K562 (cell line): ENCODE data around the gene CISD2. TPM values are rescaled to one million over a fixed set of nuclear protein-coding genes. Genes with fewer than 3 reads are reported as not detected.

Experiments used
- CREB1 ChIP-seq, 2 experiments: sonication (generic) in 1 of 2; formaldehyde crosslinking in 1 of 2; IDR thresholded peaks; 2 replicates each; pipeline versions ENCODE4 v1.6.1 to v1.8.0; 2012 to 2022; ENCODE audit warnings: inconsistent platforms in 1 of 2, mild to moderate bottlenecking in 1 of 2, missing genetic modification reagents in 1 of 2, moderate library complexity in 1 of 2
- FOXM1 ChIP-seq, 2 experiments: fragments of 450-650 bp in 1 of 2; sonication (generic) in 1 of 2; formaldehyde crosslinking in 1 of 2; IDR thresholded peaks; 2 replicates each; pipeline versions ENCODE4 v1.6.1 to v1.9.0; 2017 to 2022; ENCODE audit warnings: low read depth in 2 of 2, mild to moderate bottlenecking in 2 of 2, missing genetic modification reagents in 1 of 2, moderate library complexity in 1 of 2
- FOXP1 ChIP-seq: sonication (generic); formaldehyde crosslinking; IDR thresholded peaks from 2 replicates; pipeline ENCODE4 v1.8.0; 2022; ENCODE audit warnings: mild to moderate bottlenecking, missing genetic modification reagents
- JUNB ChIP-seq: fragments of 450-650 bp; formaldehyde crosslinking; conservative IDR thresholded peaks from 2 replicates; pipeline ENCODE4 v1.4.0; 2020; ENCODE audit warnings: mild to moderate bottlenecking
- NR2C2 ChIP-seq, 2 experiments: fragments of 200-800 bp in 1 of 2; sonication (Bioruptor generic) in 1 of 2; sonication (generic) in 1 of 2; formaldehyde crosslinking in 1 of 2; IDR thresholded peaks; 2 replicates each; pipeline versions ENCODE4 v1.6.1 to v1.8.0; 2016 to 2022; ENCODE audit warnings: mild to moderate bottlenecking in 1 of 2, missing compliant biosample characterization in 1 of 2, missing genetic modification characterization in 1 of 2, missing genetic modification reagents in 1 of 2
- PHF8 ChIP-seq: fragments of 200-600 bp; sonication (generic); IDR thresholded peaks from 2 replicates; pipeline ENCODE4 v1.6.1; 2012; ENCODE audit warnings: mixed run types, mild to moderate bottlenecking, inconsistent platforms, low read length, moderate library complexity, borderline replicate concordance
- POLR2A ChIP-seq: fragments of 450-650 bp; conservative IDR thresholded peaks from 2 replicates; pipeline ENCODE4 v1.6.1; 2016
- POLR2G ChIP-seq: fragments of 200-400 bp; formaldehyde crosslinking; IDR thresholded peaks from 2 replicates; pipeline ENCODE4 v1.6.1; 2017; ENCODE audit warnings: low read depth, mild to moderate bottlenecking, antibody characterized with exemption, low read length, moderate library complexity
- RNF2 ChIP-seq: sonication (generic); IDR thresholded peaks from 2 replicates; pipeline ENCODE4 v1.6.1; 2016
- SIN3A ChIP-seq, 2 experiments: fragments of 150-350 bp in 1 of 2; IDR thresholded peaks; 2 replicates each; pipeline ENCODE4 v1.6.1; 2011 to 2016; ENCODE audit warnings: borderline replicate concordance in 2 of 2, low read depth in 2 of 2, low read length in 2 of 2, mild to moderate bottlenecking in 2 of 2, moderate library complexity in 2 of 2; ENCODE audit not compliant: control insufficient read depth in 1 of 2
- SIN3B ChIP-seq: fragments of 450-650 bp; IDR thresholded peaks from 2 replicates; pipeline ENCODE4 v1.6.1; 2017; ENCODE audit warnings: low read depth, mild to moderate bottlenecking, moderate library complexity
- SIRT6 ChIP-seq: IDR thresholded peaks from one replicate; pipeline ENCODE4 v1.6.1; 2012; ENCODE audit warnings: low read depth, mild to moderate bottlenecking, control low read depth, inconsistent platforms, low read length, moderate library complexity
- TCF7 ChIP-seq: sonication (generic); IDR thresholded peaks from 2 replicates; pipeline ENCODE4 v1.6.1; 2016; ENCODE audit warnings: antibody characterized with exemption, borderline replicate concordance
- ZSCAN32 ChIP-seq: fragments of 450-650 bp; formaldehyde crosslinking; IDR thresholded peaks from 2 replicates; pipeline ENCODE4 v1.4.0; 2020; ENCODE audit warnings: mild to moderate bottlenecking, moderate library complexity
- polyA plus RNA-seq, 8 experiments: library from polyadenylated mRNA; depleted of rRNA in 4 of 8; stranded (reverse) in 5 of 8; unstranded in 3 of 8; fragments of >200 nt; fragmentation: Nextera tagmentation in 2 of 8; fragmentation: Illumina TruSeq in 1 of 8; extraction: Ambion mirVana in 2 of 8; extraction: Trizol in 1 of 8; gene quantifications; 2 replicates each; pipeline versions ENCODE4 v1.2.1 to v1.2.3, GENCODE V29; 2011 to 2014; ENCODE audit warnings: inconsistent platforms in 1 of 8, missing spikeins in 1 of 8
- total RNA-seq, 7 experiments: library from RNA; depleted of rRNA in 6 of 7; stranded (reverse); fragments of >200 nt in 6 of 7; fragmentation: Illumina TruSeq in 2 of 7; extraction: Trizol in 2 of 7; gene quantifications; 2 replicates each; pipeline versions ENCODE4 v1.2.1 to v1.2.3, GENCODE V29; 2011 to 2021; ENCODE audit warnings: low replicate concordance in 1 of 7
- TF ChIP-seq, protein P1 (sequence below): fragments of 450-650 bp; IDR thresholded peaks from 2 replicates; pipeline ENCODE4 v1.6.1; 2016; ENCODE audit warnings: missing biosample characterization, missing genetic modification characterization
- TF ChIP-seq, protein P2 (sequence below): sonication (generic); formaldehyde crosslinking; IDR thresholded peaks from 2 replicates; pipeline ENCODE4 v1.8.0; 2022; ENCODE audit warnings: mild to moderate bottlenecking, missing genetic modification reagents
- TF ChIP-seq, protein P3 (sequence below), 2 experiments: fragments of 450-650 bp; conservative IDR thresholded peaks; 2 replicates each; pipeline ENCODE4 v1.6.1; 2017; ENCODE audit warnings: mild to moderate bottlenecking in 2 of 2, moderate library complexity in 2 of 2
- TF ChIP-seq, protein P4 (sequence below), 3 experiments: fragments of 200-800 bp in 1 of 3; sonication (Bioruptor generic) in 1 of 3; sonication (generic) in 1 of 3; formaldehyde crosslinking in 1 of 3; IDR thresholded peaks; 2 replicates each; pipeline versions ENCODE4 v1.6.1 to v1.8.0; 2016 to 2022; ENCODE audit warnings: mild to moderate bottlenecking in 2 of 3, missing compliant biosample characterization in 2 of 3, missing genetic modification characterization in 2 of 3, missing genetic modification reagents in 1 of 3

The CISD2 gene
- total and polyA plus RNA-seq, 9 of the 15 experiments (the other 6 are each of a cell fraction or from before 2014, with no cell fraction given): 37.8 to 91.4 (median 59.8) TPM

DNA sequence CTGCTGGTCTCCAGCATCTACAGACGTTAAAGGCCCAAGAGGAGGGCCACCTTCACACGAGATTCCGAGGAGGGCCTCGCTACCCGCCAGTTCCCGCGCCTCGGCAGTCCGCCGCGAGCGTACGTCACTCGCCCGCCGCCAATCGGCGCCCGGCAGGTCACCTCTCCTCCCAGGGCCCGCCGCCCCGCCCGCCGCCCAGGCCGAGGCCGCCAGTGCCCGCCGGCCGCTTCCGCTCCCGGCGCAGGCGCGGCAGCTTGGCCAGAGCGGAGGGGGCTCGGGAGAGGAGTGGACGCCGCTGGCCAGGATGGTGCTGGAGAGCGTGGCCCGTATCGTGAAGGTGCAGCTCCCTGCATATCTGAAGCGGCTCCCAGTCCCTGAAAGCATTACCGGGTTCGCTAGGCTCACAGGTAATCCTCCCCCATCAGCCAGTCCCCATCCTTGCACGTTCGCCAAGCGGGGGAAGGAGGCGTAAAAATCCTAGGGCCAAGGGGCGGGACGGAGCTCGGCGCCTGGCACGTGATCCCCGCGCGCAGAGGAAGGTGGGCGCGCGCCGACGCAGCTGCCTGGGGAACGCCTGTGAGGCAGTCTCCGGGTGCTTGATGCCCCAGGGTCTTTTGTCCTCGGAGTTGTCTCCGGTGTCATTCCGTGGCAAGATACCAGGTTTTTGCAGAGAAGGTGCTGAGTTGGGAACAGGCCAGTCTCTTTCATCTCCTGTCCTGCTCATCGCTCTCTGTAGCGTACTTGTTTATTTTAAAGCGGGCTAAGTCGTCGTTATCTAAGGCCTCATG, at the start of gene CISD2 (continued):
- TF ChIP-seq, protein P1, sequence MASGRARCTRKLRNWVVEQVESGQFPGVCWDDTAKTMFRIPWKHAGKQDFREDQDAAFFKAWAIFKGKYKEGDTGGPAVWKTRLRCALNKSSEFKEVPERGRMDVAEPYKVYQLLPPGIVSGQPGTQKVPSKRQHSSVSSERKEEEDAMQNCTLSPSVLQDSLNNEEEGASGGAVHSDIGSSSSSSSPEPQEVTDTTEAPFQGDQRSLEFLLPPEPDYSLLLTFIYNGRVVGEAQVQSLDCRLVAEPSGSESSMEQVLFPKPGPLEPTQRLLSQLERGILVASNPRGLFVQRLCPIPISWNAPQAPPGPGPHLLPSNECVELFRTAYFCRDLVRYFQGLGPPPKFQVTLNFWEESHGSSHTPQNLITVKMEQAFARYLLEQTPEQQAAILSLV: no peak
- peak; percentile 90 for TF ChIP-seq POLR2A
- TF ChIP-seq TCF7: peak; percentile 54; the same call in 1 of the 2 replicates
- TF ChIP-seq RNF2: peak; percentile 64
- TF ChIP-seq NR2C2 (CRISPR knock-in tag; IDR thresholded peaks at IDR 0.05): no peak; the same call in 1 of the 2 replicates
- TF ChIP-seq NR2C2 (tag; IDR thresholded peaks at IDR 0.05): peak; percentile 72
- TF ChIP-seq JUNB (CRISPR knock-in tag): no peak
- TF ChIP-seq CREB1 (IDR thresholded peaks at IDR 0.05): peak; percentile 81
- peak; percentile 72; the same call in 1 of the 2 replicates for TF ChIP-seq CREB1 (CRISPR knock-in tag; IDR thresholded peaks at IDR 0.05)
- no peak for TF ChIP-seq FOXM1 (IDR thresholded peaks at IDR 0.05; ENCODE audit: low read depth)
- TF ChIP-seq FOXM1 (CRISPR knock-in tag; IDR thresholded peaks at IDR 0.05; ENCODE audit: low read depth): peak; percentile 96
- TF ChIP-seq SIN3B: peak; percentile 42; the same call in 1 of the 2 replicates
- no peak for TF ChIP-seq ZSCAN32 (CRISPR knock-in tag)
- TF ChIP-seq, protein P2, sequence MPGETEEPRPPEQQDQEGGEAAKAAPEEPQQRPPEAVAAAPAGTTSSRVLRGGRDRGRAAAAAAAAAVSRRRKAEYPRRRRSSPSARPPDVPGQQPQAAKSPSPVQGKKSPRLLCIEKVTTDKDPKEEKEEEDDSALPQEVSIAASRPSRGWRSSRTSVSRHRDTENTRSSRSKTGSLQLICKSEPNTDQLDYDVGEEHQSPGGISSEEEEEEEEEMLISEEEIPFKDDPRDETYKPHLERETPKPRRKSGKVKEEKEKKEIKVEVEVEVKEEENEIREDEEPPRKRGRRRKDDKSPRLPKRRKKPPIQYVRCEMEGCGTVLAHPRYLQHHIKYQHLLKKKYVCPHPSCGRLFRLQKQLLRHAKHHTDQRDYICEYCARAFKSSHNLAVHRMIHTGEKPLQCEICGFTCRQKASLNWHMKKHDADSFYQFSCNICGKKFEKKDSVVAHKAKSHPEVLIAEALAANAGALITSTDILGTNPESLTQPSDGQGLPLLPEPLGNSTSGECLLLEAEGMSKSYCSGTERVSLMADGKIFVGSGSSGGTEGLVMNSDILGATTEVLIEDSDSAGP (CRISPR knock-in tag): peak; percentile 61; the same call in 1 of the 2 replicates
- peak; percentile 99 for TF ChIP-seq PHF8
- peak; percentile 89 for TF ChIP-seq FOXP1 (CRISPR knock-in tag)
- TF ChIP-seq, protein P3, sequence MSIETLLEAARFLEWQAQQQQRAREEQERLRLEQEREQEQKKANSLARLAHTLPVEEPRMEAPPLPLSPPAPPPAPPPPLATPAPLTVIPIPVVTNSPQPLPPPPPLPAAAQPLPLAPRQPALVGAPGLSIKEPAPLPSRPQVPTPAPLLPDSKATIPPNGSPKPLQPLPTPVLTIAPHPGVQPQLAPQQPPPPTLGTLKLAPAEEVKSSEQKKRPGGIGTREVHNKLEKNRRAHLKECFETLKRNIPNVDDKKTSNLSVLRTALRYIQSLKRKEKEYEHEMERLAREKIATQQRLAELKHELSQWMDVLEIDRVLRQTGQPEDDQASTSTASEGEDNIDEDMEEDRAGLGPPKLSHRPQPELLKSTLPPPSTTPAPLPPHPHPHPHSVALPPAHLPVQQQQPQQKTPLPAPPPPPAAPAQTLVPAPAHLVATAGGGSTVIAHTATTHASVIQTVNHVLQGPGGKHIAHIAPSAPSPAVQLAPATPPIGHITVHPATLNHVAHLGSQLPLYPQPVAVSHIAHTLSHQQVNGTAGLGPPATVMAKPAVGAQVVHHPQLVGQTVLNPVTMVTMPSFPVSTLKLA (conservative IDR thresholded peaks at IDR 0.05): peak; percentile 81 to 91
- no peak for TF ChIP-seq SIRT6
- TF ChIP-seq, protein P4, sequence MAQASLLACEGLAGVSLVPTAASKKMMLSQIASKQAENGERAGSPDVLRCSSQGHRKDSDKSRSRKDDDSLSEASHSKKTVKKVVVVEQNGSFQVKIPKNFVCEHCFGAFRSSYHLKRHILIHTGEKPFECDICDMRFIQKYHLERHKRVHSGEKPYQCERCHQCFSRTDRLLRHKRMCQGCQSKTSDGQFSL (CRISPR knock-in tag; IDR thresholded peaks at IDR 0.05): peak; percentile 30; the same call in 1 of the 2 replicates
- TF ChIP-seq, protein P4 (tag; IDR thresholded peaks at IDR 0.05): no peak
- peak; percentile 29 to 70; a peak in 2 of 4 replicates for TF ChIP-seq SIN3A (IDR thresholded peaks at IDR 0.05; ENCODE audit: borderline replicate concordance in 2 of 2, control insufficient read depth in 1 of 2, low read depth in 2 of 2, low read length in 2 of 2)
- TF ChIP-seq POLR2G: peak; percentile 99
